DND-41 (cell line): ENCODE data around the gene SUSD6.

Experiments
- EZH2 ChIP-seq: IDR thresholded peaks from 3 replicates; pipeline ENCODE4 v1.6.1; 2012; ENCODE audit warnings: borderline replicate concordance, low read depth, mild to moderate bottlenecking, moderate library complexity, low read length, inconsistent platforms; ENCODE audit not compliant: severe bottlenecking
- TF ChIP-seq, protein P1 (sequence below): IDR thresholded peaks from 2 replicates; pipeline ENCODE4 v1.5.1; 2012; ENCODE audit warnings: borderline replicate concordance, low read length, moderate library complexity, mild to moderate bottlenecking; ENCODE audit not compliant: poor library complexity, severe bottlenecking; ENCODE audit errors: extremely low read depth

DNA sequence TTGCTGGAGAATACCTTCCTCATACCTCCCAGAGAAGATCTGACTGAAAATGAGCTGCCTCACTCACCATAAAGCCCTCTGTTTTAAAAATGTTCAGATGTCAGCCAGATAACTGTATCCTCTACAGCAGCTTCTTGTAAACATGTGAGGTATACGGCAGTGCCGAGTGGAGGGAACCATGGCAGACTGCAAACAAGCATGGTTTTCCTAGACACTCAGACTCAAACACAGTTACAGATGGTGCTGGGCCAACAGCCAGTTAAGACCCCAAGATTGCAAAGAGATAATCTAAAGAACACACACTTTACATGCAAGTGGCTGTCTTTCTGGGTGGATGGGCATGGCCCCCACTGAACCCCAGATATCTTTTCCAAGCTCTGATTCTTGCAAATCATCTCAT is 20.1 kb upstream of the SUSD6 start:
- TF ChIP-seq, protein P1, sequence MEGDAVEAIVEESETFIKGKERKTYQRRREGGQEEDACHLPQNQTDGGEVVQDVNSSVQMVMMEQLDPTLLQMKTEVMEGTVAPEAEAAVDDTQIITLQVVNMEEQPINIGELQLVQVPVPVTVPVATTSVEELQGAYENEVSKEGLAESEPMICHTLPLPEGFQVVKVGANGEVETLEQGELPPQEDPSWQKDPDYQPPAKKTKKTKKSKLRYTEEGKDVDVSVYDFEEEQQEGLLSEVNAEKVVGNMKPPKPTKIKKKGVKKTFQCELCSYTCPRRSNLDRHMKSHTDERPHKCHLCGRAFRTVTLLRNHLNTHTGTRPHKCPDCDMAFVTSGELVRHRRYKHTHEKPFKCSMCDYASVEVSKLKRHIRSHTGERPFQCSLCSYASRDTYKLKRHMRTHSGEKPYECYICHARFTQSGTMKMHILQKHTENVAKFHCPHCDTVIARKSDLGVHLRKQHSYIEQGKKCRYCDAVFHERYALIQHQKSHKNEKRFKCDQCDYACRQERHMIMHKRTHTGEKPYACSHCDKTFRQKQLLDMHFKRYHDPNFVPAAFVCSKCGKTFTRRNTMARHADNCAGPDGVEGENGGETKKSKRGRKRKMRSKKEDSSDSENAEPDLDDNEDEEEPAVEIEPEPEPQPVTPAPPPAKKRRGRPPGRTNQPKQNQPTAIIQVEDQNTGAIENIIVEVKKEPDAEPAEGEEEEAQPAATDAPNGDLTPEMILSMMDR = no peak
- no peak for TF ChIP-seq EZH2
